Esophagus squamous epithelium (tissue), 5 donors: ENCODE data around the gene ZFAND3. TPM values are rescaled to one million over a fixed set of nuclear protein-coding genes. Genes with fewer than 3 reads are reported as not detected.
A peak's percentile ranks its signal among the peaks of the same experiment; 100 is the strongest.

Experiments used
- DNase-seq: peaks from one replicate; lab custom pipeline; 2025; lab: John Stamatoyannopoulos, UW
- H3K27ac ChIP-seq, 4 donors: fragments of 200-600 bp; sonication (generic); one replicate each; pipeline ENCODE4 v1.5.1; 2016 to 2019; ENCODE audit warnings: mild to moderate bottlenecking in 1 of 4
- H3K27me3 ChIP-seq, 4 donors: fragments of 200-600 bp; sonication (generic); 1 replicate in 3 of 4; 2 replicates in 1 of 4; pipeline versions ENCODE4 v1.5.1 to v1.6.0; 2017 to 2021; ENCODE audit warnings: antibody characterized with exemption in 1 of 4
- H3K36me3 ChIP-seq, 3 donors: fragments of 200-600 bp; sonication (generic); one replicate each; pipeline ENCODE4 v1.5.1; 2016 to 2019
- H3K4me1 ChIP-seq, 3 donors: fragments of 200-600 bp; sonication (generic); one replicate each; pipeline ENCODE4 v1.5.1; 2017 to 2019
- H3K4me3 ChIP-seq, 4 donors: fragments of 200-600 bp; sonication (generic); 1 replicate in 3 of 4; 2 replicates in 1 of 4; pipeline ENCODE4 v1.5.1; 2016 to 2019; ENCODE audit warnings: mild to moderate bottlenecking in 2 of 4, moderate library complexity in 1 of 4
- H3K9me3 ChIP-seq, 3 donors: fragments of 200-600 bp; sonication (generic); one replicate each; pipeline ENCODE4 v1.5.1; 2016 to 2019
- POLR2A ChIP-seq, 4 donors: fragments of 450-650 bp; IDR thresholded peaks; one replicate each; pipeline ENCODE4 v1.6.1; 2017; ENCODE audit warnings: antibody characterized with exemption in 4 of 4, mild to moderate bottlenecking in 4 of 4, moderate library complexity in 3 of 4
- WGBS, 2 donors: methylation state at CpG; one replicate each; pipeline ENCODE4 v1.1.5; 2018; 5-methylcytosine and 5-hydroxymethylcytosine counted together
- intact Hi-C: fragments of 100-400 bp; cut with DNase I; formaldehyde crosslinking; loops from one replicate; pipeline ENCODE4 v1.15.0; 2022
- total RNA-seq, 4 donors: library from RNA; depleted of rRNA; stranded (reverse); fragments of >200 nt; gene quantifications; one replicate each; pipeline ENCODE4 v1.1.0, GENCODE V29; 2016
- TF ChIP-seq, protein P1 (sequence below), 6 experiments: fragments of 450-650 bp in 4 of 6; fragments of 200-600 bp in 2 of 6; sonication (generic) in 2 of 6; IDR thresholded peaks; one replicate each; pipeline ENCODE4 v1.5.1; 2016 to 2019; ENCODE audit warnings: antibody characterized with exemption in 6 of 6, mild to moderate bottlenecking in 4 of 6, moderate library complexity in 4 of 6
- donor health status: DM: yes; HTN: yes; CAD: no.

Gene ZFAND3
- total RNA-seq, 4 donors from 2014 or later: 15.7 to 23.8 (median 20.9) TPM

DNA sequence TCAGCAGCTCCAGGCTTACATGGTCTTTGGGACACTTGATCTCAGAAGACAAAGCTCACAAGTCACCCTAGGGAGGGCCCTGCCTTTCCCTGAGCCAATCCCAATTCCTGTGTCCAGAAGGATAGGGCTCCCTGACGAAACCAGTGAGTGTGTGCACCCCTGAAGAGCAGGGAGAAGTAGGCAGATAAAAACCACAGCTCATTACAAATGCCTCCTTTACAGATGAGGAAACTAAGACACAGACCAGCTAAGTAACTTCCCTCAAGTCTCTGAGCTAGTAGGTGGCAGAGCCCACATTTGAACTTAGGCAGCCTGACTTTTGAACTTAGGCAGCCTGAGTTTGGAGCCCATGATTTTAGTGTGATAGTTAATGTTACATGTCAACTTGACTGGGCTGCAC lies 6.7 kb upstream of the ZFAND3 start:
- TF ChIP-seq POLR2A (IDR thresholded peaks at IDR 0.05): no peak
- TF ChIP-seq, protein P1, sequence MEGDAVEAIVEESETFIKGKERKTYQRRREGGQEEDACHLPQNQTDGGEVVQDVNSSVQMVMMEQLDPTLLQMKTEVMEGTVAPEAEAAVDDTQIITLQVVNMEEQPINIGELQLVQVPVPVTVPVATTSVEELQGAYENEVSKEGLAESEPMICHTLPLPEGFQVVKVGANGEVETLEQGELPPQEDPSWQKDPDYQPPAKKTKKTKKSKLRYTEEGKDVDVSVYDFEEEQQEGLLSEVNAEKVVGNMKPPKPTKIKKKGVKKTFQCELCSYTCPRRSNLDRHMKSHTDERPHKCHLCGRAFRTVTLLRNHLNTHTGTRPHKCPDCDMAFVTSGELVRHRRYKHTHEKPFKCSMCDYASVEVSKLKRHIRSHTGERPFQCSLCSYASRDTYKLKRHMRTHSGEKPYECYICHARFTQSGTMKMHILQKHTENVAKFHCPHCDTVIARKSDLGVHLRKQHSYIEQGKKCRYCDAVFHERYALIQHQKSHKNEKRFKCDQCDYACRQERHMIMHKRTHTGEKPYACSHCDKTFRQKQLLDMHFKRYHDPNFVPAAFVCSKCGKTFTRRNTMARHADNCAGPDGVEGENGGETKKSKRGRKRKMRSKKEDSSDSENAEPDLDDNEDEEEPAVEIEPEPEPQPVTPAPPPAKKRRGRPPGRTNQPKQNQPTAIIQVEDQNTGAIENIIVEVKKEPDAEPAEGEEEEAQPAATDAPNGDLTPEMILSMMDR (IDR thresholded peaks at IDR 0.05): no peak
- Histone ChIP-seq H3K27ac (no peak overlapping the region), H3K27me3 (no peaks in the 10 kb centered on the region), H3K4me3 (no peak overlapping the region), H3K4me1 (peaks cover 6 to 33% (median 12%) of the 10 kb centered on the region in 3 donors), H3K36me3 (no peaks in the 10 kb centered on the region), H3K9me3 (no peaks in the 10 kb centered on the region)
- intact Hi-C loops: no loop called here
- no peak for DNase-seq
- WGBS, 2 donors: no CpG with 5 or more reads among the region's 1 CpG

DNA sequence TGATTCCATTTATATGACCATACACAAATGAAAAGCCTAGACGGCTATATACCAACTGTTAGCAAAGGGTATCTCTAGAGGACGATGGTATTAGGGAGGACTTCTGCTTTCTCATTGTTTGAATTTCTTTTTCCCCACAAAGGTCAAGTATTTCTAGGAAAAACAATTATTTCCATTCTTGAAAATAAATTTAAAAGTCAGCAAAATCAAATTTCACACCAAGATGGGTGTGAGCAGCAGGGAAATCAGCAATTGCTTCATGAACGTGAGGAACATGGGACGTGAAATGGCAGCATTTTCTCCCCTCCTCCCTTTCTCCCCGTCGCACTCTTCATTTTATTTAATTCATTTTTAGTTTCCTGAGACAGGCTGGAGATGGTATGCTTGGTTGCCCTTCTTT lies 5.2 kb upstream of the ZFAND3 start:
- DNase-seq: no peak
- TF ChIP-seq, protein P1 (IDR thresholded peaks at IDR 0.05): no peak
- TF ChIP-seq POLR2A (IDR thresholded peaks at IDR 0.05): no peak
- H3K4me1 ChIP-seq: peaks cover 9 to 25% (median 11%) of the 10 kb centered on the region in 3 donors
- no peaks in the 10 kb centered on the region for H3K9me3 ChIP-seq
- H3K27me3 ChIP-seq: no peaks in the 10 kb centered on the region
- no peaks in the 10 kb centered on the region for H3K36me3 ChIP-seq
- intact Hi-C loops: no loop called here
- WGBS, 2 donors: 89 to 93% methylated on average over 6 of the region's 6 CpGs
- no peak overlapping the region for H3K4me3 ChIP-seq
- no peak overlapping the region for H3K27ac ChIP-seq

DNA sequence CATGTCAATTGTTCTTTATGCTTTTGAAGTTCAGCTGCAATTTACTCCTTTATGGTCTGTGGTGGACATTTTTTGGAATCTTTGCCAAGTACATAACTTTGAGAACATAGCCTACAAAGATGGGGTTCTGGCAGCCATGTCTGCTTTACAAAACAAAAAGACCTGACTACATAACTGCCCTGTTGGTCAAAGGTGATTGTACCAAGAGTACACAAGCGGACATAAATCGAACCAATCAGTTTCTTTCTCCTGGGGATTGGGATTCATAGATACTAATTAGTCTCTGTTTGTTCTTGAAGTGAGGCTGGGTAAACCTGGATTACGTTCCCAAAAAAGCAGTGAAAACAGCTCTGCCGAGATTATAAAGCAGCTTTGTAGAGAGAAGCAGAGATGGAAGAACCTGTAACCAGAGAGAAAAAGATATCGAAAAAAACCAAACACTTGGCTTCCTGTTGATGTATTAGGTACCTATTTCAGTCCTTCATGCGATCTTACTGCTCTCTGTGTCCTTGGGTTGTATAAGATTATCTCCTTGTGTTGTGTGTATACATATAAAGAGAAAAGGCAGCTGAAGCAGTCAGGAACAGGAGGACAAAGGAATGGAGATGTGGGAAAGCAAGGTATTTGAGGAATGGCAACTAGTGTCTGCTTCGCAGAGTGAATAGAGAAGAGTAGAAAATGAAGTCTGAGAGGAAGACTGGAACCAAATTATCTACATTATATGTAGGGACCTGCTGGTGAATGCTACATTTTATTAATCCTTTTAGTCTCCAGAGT lies 2.7 kb upstream of the ZFAND3 start:
- no peak overlapping the region for H3K4me3 ChIP-seq
- no peaks in the 10 kb centered on the region for H3K27me3 ChIP-seq
- no peak for DNase-seq
- no peak overlapping the region for H3K27ac ChIP-seq
- no peaks in the 10 kb centered on the region for H3K9me3 ChIP-seq
- no peaks in the 10 kb centered on the region for H3K36me3 ChIP-seq
- WGBS, 2 donors: 70 to 82% methylated on average over 7 of the region's 7 CpGs
- intact Hi-C loops: no loop called here
- peaks cover 17 to 32% (median 21%) of the 10 kb centered on the region in 3 donors for H3K4me1 ChIP-seq
- TF ChIP-seq POLR2A (IDR thresholded peaks at IDR 0.05): no peak
- TF ChIP-seq, protein P1 (IDR thresholded peaks at IDR 0.05): no peak

DNA sequence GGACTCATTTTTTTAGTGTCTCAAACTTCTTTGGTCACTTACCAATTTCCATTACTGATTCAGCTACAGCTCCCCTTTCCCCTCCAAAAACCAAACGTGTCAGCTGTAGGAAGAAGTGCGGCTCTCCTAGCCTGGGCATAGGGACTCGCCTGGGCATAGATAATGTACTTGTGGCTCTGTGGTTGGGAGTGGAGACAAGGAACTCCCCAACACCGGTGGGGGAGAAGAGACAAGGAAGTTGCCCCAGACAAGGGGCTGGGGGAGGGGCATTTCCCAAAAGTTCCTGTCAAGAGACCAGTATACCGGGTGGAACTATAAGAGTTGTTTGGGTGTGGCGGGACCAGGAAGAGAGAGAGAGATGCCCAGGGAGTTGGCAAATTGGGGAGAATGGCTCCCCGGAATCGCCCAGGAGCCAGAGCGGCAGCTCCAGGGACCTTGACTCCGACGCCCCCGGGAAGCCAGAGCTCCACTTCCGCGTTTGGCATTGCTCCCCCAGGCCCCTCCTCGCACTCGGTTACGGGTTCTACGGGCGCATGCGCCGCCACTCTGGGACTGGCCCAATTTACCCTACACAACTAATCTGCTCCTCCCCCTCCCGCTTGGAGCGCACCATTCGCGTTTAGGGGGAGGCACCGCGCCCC lies 871 bp upstream of the ZFAND3 start:
- Histone ChIP-seq H3K4me1 (peaks cover 29 to 50% (median 38%) of the 10 kb centered on the region in 3 donors), H3K27me3 (no peaks in the 10 kb centered on the region), H3K9me3 (no peaks in the 10 kb centered on the region), H3K27ac (peak overlapping the region; percentile 96 to 100 (median 98)), H3K36me3 (no peaks in the 10 kb centered on the region), H3K4me3 (peak overlapping the region; percentile 82 to 97 (median 94))
- TF ChIP-seq, protein P1 (IDR thresholded peaks at IDR 0.05): no peak
- TF ChIP-seq POLR2A (IDR thresholded peaks at IDR 0.05): peak in 2 of 4 donors; percentile 89 to 92
- intact Hi-C loops: no loop called here
- WGBS, 2 donors: 0% methylated on average over 1 to 11 of the region's 27 CpGs
- peak; percentile 91 for DNase-seq
